Ramos (cell line): Measurements from ENCODE around the gene ANKS1A.

ENCODE experiments used
- in situ Hi-C: fragments of 300-500 bp; cut with MboI; formaldehyde crosslinking; loops from one replicate; pipeline ENCODE4 v1.14.3; 2022; ENCODE audit warnings: low sequenced_read_pairs; ENCODE audit not compliant: unreplicated experiment

The ANKS1A gene

DNA sequence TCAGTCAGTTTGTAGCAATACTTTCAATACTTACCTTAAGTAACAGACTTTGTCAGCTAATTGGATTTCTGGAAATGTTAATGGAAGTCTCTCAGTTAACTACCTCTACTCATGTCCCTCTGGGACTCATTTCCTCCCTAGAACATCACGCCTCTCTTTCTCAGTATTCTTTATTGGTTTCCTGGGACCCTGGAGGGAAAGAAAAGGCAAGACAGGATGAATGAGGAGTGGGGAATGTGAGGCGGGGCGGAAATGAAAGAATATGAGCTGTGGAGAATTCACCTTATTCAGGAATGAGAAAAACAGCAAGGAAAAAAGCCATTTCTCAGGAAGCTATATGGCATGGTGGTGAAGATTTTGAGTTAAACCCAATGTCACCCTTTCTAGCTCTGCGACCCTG is 62.7 kb downstream of the ANKS1A start:
- in situ Hi-C loops, result no loop called here

DNA sequence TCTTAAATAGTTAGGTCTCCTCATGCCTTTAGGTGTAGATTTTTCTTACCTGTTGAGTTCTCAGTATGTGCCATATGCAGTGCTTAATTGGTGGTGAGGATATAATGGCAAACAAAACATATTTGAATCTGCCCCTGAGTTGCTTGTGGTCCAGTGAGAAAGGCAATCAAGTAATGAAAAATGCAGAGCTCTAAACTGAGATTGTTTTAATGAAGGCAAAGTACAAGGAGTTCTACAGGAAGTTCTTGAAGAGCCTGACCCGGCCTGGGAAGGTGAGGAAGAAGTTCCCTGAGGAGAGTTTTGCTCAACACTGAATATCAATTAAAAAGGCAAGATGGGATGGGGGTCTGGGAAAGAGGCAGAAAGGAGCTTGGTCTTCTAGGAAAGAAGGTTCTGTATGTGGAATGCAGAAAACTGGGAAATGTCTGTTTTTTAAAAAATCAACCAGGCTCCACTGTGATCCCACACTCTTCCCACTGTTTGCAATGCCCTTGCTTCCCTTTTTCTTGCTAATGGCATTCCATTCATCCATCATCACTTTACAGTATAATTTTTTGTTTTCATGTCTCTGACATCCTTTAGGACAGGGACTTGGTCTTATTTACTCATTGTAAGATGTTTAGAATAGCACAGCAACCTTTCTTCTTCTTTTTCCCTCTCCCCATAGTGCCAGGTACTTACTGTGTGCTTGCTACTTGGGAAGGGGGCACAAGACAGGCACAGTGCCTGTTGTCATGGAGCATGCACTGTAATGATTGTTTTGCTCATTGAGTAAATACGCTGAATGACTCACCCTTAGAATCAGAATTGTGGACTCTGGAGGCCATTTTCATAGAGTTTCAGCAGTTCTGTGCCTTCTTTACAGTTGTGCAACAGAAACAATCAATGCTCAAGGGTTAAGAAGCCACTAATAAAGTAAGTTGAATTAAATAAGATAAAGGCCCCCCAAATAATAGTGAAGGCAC is 64.3 kb downstream of the ANKS1A start:
- in situ Hi-C loops, result no loop called here

DNA sequence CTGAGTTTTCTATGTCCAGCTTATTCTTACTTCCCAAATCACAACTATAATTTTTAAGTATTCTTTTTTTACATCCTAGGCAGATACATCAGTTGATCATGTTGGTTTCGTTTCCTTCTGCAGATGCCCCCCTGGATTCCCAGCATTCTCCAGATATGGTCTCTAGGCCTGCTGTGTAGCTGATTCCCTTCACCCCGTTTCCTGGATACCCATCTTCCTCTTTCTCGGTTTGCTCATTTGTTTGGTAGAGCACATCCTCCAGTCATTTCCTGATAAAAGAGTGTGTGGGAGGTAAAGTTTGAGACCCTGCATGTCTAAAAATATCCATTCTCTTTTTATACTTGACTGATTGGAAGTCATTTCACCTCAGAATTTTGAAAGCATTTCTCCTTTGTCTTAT is 66.4 kb downstream of the ANKS1A start:
- in situ Hi-C loops, result no loop called here

DNA sequence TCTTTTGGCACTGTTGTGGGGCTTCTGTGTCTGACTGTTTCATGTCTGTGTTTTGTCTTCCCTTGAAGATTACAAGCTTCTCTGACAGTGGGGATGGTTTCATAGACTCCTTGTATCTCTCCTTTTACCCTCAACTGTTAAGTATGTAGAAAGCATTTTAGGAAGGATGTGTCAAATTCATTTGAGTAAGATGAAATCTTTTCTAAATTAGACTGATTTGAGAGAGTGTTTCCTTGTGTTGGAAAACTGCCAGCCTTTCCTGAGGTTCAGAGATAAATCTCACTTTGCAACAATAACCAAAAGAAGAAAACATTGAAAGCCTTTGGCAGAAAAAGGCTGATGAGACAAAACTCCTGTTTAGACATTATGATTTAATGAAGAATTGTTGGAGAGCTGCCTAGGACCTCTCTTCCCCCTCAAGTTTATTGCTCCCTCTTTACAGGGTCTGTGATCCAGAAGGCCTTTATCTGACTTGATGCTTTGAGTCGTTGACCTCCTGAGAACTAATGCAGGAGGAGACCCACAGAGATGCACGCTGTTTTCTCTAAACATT is 68.3 kb downstream of the ANKS1A start:
- in situ Hi-C loops, result no loop called here

DNA sequence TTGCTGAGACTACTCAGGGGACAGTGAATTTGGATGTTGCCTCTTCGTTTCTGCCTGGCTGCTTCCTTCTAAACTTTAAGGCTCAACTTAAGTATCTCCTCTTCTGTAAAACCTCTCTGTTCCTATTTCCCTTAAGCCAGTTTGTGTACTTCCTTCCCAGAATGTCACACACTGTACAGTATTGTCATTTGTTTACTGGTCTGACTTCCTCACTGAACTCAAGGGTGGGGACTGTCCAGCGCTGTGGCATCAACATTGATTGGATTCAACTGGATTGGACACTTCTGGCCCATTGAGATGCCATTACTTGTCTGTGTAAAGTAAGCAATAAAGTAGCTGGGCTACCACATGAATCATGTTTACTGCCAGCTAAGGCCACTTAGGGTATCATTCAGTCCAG is 69.7 kb downstream of the ANKS1A start:
- in situ Hi-C loops, result no loop called here

DNA sequence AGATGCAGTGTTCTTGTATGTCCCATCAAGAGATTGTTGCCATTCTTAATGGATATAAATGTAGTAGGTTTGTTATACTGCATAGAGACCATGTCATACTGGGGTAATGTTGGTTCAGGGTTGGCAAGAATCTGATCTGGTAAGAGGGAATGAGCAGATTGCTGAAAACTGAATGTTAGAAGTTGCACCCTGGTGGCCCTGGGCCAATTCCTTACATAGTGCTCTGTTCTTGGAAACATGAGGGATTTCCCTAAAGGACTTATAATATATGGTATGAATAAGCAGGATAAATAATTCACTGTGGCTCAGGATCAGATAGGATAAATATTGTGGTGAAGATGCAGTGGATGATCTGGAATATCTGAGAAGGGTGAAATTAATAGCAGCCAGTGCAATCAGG is 70.2 kb downstream of the ANKS1A start:
- in situ Hi-C loops, result no loop called here

DNA sequence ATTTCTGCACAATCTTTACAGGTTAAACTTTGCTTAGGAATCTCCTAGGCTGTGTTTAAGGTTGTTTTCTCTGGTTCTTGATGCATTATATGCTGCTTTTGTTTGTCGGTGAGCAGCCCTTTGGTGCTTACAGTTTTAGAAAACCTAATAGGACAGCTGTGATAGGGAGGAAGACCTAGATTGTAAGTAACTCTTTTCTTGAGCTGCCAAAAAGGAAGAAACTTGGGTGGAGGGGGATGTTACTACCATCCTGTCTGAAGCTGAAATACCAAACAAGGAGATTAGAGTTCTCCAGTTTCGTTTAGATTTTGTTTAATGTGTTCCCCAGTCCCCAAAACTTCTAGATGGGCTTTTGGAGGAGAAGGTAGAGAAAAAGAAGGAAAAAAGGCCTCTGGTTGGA is 72.0 kb downstream of the ANKS1A start:
- in situ Hi-C loops, result no loop called here

DNA sequence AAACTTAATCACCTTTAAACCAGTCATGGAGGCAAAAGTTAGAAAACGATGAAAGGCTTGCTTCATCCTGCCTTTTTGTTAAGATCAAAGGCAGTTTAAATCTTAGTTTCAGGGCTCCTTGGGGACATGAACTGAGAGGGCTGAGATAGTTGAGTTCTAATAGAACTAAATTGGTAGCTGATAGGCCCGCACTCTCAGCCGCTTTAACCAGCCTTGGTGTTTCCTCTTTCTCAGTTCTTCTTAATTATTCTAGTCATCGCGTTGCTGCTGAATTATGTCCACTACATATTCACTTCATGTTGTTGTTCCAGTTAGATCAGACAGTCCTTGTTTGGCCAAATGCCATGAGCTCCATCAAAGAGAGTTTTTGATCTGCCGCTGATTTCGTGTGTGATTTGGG is 72.5 kb downstream of the ANKS1A start:
- in situ Hi-C loops, result no loop called here

DNA sequence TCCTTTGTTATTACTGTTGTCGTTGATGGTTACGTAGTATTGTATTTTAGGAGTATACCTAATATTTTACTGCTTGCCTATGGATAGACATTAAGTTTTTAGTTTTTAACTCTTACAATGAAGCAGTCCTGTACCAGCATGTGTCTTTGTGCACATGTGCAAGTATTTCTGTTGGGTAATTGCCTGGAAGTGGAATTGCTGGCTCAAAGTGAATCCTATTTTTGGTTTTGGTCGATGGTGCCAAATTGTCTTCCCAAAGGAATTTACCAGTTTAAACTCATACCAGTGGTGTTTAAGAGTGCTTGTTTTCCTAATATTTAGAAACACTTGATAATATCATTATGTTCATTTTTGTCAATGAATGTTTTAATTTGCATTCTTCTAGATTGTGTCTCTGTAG is 75.5 kb downstream of the ANKS1A start:
- in situ Hi-C loops, result no loop called here

DNA sequence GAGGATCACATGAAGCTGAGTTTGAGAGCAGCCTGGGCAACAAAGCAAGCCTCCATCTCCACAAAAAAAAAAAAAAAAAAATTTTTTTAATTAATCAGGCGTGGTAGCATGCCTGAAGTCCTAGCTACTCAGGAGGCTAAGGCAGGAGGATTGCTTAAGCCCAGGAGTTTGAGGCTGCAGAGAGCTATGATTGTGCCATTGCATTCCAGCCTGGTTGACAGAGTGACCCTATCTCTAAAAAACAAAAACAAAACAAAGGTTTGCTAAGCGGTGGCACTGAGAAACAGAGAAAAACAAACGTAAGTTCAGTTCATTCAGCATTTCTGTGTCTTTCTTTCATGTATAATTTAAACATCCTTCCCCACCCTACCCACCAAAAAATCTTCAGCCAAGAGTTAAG is 78.4 kb downstream of the ANKS1A start:
- in situ Hi-C loops, result no loop called here

DNA sequence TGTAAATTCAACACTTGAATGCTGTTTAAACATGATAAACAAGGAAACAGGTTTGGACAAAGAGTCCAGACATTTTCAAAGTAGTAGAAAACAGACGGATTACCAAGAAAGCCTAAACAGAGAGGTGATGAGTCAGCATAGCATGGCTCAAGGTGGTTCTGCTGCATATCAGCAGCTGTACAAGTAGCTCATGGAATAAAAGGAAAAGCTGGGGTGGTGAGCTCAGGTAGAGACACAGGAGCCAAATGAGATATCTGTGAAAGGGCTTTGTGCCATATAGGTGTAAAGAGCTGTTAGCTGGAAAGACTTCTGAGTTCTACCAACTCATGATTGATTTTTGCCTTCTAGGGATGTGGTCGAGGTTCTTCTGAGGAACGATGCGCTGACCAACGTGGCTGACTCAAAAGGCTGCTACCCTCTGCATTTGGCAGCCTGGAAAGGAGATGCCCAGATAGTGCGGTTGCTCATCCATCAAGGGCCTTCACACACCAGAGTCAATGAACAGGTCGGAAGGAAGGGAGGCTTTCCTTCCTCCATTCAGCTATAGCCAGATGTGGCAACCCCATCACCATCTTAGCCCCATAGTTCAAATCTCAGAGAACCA is 80.7 kb downstream of the ANKS1A start:
- in situ Hi-C loops, result no loop called here

DNA sequence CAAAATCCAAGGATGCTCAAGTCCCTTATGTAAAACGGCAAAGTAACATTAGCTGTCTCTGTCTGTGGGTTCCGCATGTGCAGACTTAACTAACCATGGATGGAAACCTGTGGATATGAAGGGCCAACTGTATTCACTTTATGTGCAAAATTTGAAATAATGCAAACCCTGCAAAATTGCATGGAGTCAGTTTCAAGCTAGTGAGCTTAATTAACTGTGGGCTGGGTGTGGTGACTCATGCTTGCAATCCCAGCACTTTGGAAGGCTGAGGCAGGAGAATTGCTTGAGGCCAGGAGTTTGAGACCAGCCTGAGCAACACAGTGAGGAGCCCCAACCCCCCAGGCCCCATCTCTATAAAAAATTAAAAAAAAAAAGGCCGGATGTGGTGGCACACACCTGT is 81.4 kb downstream of the ANKS1A start:
- in situ Hi-C loops, result no loop called here

DNA sequence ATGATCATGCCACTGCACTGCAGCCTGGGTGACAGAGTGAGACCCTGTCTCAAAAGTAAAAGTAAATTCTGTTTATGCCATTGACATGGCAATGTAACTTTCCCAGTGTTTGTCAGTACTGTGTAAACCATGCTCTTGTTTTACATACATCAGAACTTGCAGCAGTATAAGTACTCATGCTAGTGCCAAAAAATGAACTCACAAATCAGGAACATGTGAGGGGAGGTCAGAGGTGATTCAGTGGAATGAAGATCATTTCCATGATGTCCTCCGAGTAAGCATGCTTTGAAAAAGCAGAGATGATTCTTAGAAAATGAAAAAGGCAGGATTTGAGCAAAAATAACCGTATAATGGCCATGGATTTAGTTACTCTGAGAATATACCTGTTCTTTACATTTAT is 81.9 kb downstream of the ANKS1A start:
- in situ Hi-C loops, result no loop called here

DNA sequence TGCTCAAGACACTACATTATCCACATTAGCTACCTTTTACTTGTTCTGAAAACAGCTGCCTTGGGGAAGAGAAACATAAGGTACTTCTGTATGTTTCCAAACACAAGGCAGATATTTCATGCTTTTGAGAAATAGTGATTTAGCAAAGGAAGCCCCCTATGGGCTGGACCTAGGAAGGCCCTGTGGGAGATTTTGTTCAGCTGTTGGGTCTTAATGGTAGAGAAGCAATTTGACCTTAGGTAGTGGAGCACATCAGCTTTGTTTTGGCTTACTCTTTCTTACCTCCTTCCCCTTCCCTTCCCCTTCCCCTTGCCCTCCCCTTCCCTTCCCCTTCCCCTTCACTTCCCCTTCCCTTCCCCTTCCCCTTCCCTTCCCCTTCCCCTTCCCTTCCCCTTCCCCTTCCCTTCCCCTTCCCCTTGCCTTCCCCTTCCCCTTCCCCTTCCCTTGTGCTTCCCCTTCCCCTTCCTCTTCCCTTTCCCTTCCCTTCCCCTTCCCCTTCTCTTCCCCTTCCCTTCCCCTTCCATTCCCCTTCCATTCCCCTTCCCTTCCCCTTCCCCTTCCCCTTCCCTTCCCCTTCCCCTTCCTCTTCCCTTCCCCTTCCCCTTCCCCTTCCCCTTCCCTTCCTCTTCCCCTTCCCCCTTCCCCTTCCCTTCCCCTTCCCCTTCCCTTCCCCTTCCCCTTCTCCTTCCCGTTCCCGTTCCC is 84.6 kb downstream of the ANKS1A start:
- in situ Hi-C loops, result no loop called here

DNA sequence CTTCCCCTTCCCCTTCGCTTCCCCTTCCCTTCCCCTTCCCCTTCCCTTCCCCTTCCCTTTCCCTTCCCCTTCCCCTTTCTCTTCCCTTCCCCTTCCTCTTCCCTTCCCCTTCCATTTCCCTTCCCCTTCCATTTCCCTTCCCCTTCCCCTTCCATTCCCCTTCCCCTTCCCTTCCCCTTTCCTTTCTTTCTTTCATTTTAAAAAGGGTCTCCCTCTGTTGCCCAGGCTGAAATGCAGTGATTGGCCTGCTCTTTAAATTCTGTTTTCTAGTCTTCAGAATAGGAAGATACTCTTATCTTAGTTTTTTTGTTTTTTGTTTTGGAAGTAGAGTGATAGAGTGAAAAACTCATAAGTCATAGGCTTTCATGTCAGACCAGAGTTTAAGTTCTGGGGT is 85.2 kb downstream of the ANKS1A start:
- in situ Hi-C loops, result no loop called here

DNA sequence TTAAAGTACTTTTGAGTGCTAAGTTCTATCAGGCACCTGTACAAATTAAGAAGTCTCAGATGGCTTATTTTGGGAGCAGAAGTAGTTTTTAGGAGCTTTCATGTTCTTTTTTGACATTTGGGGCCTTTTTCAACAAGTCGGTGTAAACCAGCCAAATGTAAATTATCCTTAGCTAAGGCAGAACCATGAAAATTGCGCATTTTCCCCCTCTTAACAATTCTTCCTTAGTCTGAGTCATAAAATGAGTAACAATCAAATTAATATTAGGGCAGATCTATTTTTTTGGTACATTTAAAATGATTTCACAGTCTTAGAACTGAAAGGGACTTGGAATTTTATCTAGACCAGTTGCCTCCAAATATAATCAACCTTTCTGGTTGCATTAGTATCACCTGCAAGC is 87.2 kb downstream of the ANKS1A start:
- in situ Hi-C loops, result no loop called here

DNA sequence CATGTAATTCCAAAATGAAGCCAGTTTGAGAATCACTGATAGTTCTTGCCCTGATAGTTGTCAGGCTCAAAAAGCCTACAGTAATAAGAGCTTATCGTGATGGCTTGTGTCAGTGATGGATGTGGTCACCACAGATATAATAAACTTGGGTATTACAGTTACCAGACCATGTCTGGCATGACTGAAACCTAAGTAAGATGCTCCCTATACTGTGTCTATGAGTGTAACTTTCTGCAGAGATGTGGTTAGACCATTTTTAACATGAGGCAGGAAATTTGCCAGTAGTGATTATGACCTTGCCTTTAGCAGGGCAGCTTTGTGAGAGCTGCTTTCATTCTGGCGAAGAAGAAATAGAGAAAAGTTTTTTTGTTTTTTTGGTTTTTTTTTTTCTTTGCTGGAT is 90.2 kb downstream of the ANKS1A start:
- in situ Hi-C loops, result no loop called here

DNA sequence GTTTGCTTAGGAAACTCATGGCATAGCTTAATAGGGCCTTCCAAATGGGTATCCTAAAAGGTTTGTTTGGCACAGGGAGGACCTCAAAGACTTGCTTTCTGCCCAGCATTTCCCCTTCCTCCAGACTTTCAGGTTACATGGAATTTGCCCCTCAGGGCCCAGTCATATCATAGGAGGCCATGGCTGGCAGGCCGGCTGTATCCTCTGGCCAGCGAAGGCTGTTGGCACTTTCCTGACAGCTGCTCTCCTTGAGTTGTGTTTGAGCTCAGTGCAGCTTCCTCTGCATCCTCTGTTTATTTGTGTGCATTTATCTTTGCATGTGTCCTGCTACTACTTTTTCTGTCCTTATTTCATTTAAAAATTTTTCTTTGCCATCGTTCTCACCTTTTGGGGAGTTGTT is 90.9 kb downstream of the ANKS1A start:
- in situ Hi-C loops, result loop anchor here (10.0 kb wide), 1 partner anchor 155 kb away; no protein-coding TSS in a partner anchor

DNA sequence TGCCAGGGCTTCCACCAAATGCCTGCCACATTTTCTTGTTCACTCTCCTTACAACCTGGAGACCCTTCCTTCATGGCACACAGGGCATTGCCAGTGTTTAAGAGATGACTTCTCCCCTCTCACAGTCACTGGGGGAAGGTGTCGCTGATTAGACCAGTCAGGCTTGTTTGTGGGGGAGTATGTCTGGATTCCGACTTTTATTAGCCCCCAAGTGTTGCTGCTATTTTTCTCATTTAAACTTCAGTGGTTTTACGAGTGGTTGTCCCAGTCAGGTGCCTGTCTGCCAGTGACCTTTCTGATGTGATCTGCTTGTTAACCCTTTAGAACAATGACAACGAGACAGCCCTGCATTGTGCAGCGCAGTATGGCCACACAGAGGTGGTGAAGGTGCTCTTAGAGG is 92.3 kb downstream of the ANKS1A start:
- in situ Hi-C loops, result loop anchor here (10.0 kb wide), 1 partner anchor 153 kb away; no protein-coding TSS in a partner anchor

DNA sequence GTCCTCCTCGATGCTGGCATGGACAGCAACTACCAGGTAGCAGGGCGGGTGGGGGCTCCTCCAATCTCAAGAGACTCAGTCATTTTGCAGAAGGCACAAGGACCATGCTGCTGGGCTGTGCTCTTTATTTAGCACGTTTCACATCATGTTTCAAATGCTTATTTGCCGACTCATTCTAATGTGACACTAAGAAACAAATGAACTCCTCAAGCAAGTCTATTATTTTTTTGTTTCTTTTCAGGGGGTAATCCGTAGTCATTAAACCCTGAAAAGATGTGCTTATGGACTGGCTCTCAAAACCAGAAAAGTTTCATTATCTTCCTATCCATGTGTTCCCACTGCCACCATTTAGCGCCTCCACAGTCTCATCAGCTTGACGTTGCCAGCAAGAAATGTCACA is 92.9 kb downstream of the ANKS1A start:
- in situ Hi-C loops, result loop anchor here (10.0 kb wide), 1 partner anchor 153 kb away; no protein-coding TSS in a partner anchor

DNA sequence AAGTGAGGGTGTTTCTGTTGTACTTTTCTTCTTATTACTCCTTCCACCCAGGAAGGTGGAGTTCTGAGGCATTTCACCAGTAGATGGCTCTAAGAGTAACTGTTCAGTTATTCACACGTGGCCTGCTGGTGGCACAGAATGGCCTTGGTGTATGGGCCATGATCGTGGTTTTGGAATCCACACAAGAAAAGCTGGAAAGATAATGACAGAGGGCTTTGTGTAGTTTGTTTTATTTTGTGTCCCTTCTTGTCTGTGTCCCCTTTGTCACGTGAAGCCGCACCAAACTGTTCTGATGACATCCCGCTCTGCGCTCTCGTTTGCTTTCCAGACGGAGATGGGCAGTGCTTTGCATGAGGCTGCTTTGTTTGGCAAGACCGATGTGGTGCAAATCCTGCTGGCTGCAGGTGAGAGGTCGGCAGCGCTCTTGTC is 93.4 kb downstream of the ANKS1A start:
- in situ Hi-C loops, result loop anchor here (10.0 kb wide), 1 partner anchor 152 kb away; no protein-coding TSS in a partner anchor
